Fibroblast of skin of right quadriceps (primary cell): ENCODE measurements around the gene RPL23.

Experiments used
- DNase-seq: peaks from one replicate; pipeline ENCODE4 v3.0.0-alpha.2; 2013

RPL23 gene

GRCh38 chr17:38883592-38884526 lies 30.3 kb upstream of the RPL23 start:
- no peak for DNase-seq

- no peak for DNase-seq
These were observed 29.3 kb upstream of the RPL23 start for GRCh38 chr17:38882870-38883269.

GRCh38 chr17:38881600-38882191 lies 28.2 kb upstream of the RPL23 start:
- peak; percentile 72 for DNase-seq

- peak; percentile 92 for DNase-seq
These were observed 26.6 kb upstream of the RPL23 start for GRCh38 chr17:38879878-38880665.

- no peak for DNase-seq
These were observed 23.8 kb upstream of the RPL23 start for GRCh38 chr17:38877130-38877851.

- DNase-seq: peak; percentile 39
These were observed 22.1 kb upstream of the RPL23 start for GRCh38 chr17:38875477-38876075.

- DNase-seq: no peak
These were observed 21.2 kb upstream of the RPL23 start for GRCh38 chr17:38874505-38875400.

GRCh38 chr17:38873640-38874380 lies 20.3 kb upstream of the RPL23 start:
- no peak for DNase-seq

GRCh38 chr17:38872671-38873385 lies 19.3 kb upstream of the RPL23 start:
- DNase-seq: no peak

- no peak for DNase-seq
These were observed 18.5 kb upstream of the RPL23 start for GRCh38 chr17:38872027-38872511.

GRCh38 chr17:38871247-38872015 lies 17.9 kb upstream of the RPL23 start:
- peak; percentile 76 for DNase-seq

GRCh38 chr17:38870259-38871165 lies 17.0 kb upstream of the RPL23 start:
- peak; percentile 64 for DNase-seq

- peak; percentile 93 for DNase-seq
These were observed 16.2 kb upstream of the RPL23 start, which contains the start of gene LASP1 for GRCh38 chr17:38869526-38870258. Gene LASP1 (plus strand): TSS chr17:38870058. CDS start chr17:38870190, 132 bp downstream.

- peak; percentile 91 for DNase-seq
These were observed 15.4 kb upstream of the RPL23 start for GRCh38 chr17:38868817-38869525.

- DNase-seq: peak; percentile 86
These were observed 14.7 kb upstream of the RPL23 start for GRCh38 chr17:38867968-38868816.
